Measurements from ENCODE around the gene VIT. TPM values are rescaled to one million over a fixed set of nuclear protein-coding genes. Genes with fewer than 3 reads are reported as not detected.

The VIT gene
- total and polyA plus RNA-seq, 4 donors: 0.07 to 0.17 (median 0.09) TPM; not detected in 1

- Histone ChIP-seq H3K4me1 (ENCODE audit: control insufficient read depth in 4 of 4, insufficient read depth in 4 of 4, low read length in 3 of 4) (no peaks in the 10 kb centered on the region), H3K36me3 (ENCODE audit: control insufficient read depth in 4 of 4, insufficient read depth in 3 of 4, low read depth in 1 of 4, low read length in 3 of 4) (no peaks in the 10 kb centered on the region), H3K27ac (ENCODE audit: low read depth in 1 of 2, low read length in 2 of 2) (no peak overlapping the region), H3K4me3 (ENCODE audit: low read depth in 1 of 3, low read length in 3 of 3) (no peak overlapping the region), H3K9ac (ENCODE audit: low read depth in 1 of 2, low read length in 2 of 2) (no peak overlapping the region), H3K9me3 (ENCODE audit: control insufficient read depth in 4 of 4, low read length in 3 of 4) (no peaks in the 10 kb centered on the region), H3K27me3 (ENCODE audit: control insufficient read depth in 4 of 4, insufficient read depth in 4 of 4, low read length in 3 of 4) (no peaks in the 10 kb centered on the region)
- DNase-seq (ENCODE audit: low spot score): no peak
- WGBS: 63% methylated on average over 1 of the region's 1 CpG
- TF ChIP-seq HNF4A (conservative IDR thresholded peaks at IDR 0.05) (no peak), ATF3 (IDR thresholded peaks at IDR 0.05) (no peak), MAX (IDR thresholded peaks at IDR 0.05) (no peak), HNF4G (IDR thresholded peaks at IDR 0.05) (no peak), EGR1 (IDR thresholded peaks at IDR 0.05; ENCODE audit: low read depth in 2 of 2) (no peak), FOXA2 (IDR thresholded peaks at IDR 0.05) (no peak), JUND (IDR thresholded peaks at IDR 0.05) (no peak), RAD21 (IDR thresholded peaks at IDR 0.05) (no peak), YY1 (IDR thresholded peaks at IDR 0.05) (no peak), RXRA (IDR thresholded peaks at IDR 0.05) (no peak), REST (IDR thresholded peaks at IDR 0.05) (no peak), GABPA (IDR thresholded peaks at IDR 0.05 in 1 of 2, conservative IDR thresholded peaks at IDR 0.05 in 1 of 2) (no peak), NR2F2 (IDR thresholded peaks at IDR 0.05) (no peak), SP1 (IDR thresholded peaks at IDR 0.05) (no peak)
Measured at GRCh38 chr2:36698993-36699392, 2.5 kb downstream of the VIT start.

GRCh38 chr2:36700311-36700710, 3.8 kb downstream of the VIT start:
- WGBS: 88% methylated on average over 4 of the region's 4 CpGs
- Histone ChIP-seq H3K9ac (ENCODE audit: low read depth in 1 of 2, low read length in 2 of 2) (no peak overlapping the region), H3K4me3 (ENCODE audit: low read depth in 1 of 3, low read length in 3 of 3) (no peak overlapping the region), H3K9me3 (ENCODE audit: control insufficient read depth in 4 of 4, low read length in 3 of 4) (no peaks in the 10 kb centered on the region), H3K27ac (ENCODE audit: low read depth in 1 of 2, low read length in 2 of 2) (no peak overlapping the region), H3K4me1 (ENCODE audit: control insufficient read depth in 4 of 4, insufficient read depth in 4 of 4, low read length in 3 of 4) (no peaks in the 10 kb centered on the region), H3K27me3 (ENCODE audit: control insufficient read depth in 4 of 4, insufficient read depth in 4 of 4, low read length in 3 of 4) (no peaks in the 10 kb centered on the region), H3K36me3 (ENCODE audit: control insufficient read depth in 4 of 4, insufficient read depth in 3 of 4, low read depth in 1 of 4, low read length in 3 of 4) (no peaks in the 10 kb centered on the region)
- TF ChIP-seq SP1 (IDR thresholded peaks at IDR 0.05): no peak
- TF ChIP-seq RAD21 (IDR thresholded peaks at IDR 0.05): no peak
- TF ChIP-seq MAX (IDR thresholded peaks at IDR 0.05): no peak
- no peak for TF ChIP-seq EGR1 (IDR thresholded peaks at IDR 0.05; ENCODE audit: low read depth in 2 of 2)
- no peak for TF ChIP-seq TAF1 (conservative IDR thresholded peaks at IDR 0.05)
- no peak for TF ChIP-seq RXRA (IDR thresholded peaks at IDR 0.05)
- TF ChIP-seq ZBTB33 (IDR thresholded peaks at IDR 0.05): no peak
- TF ChIP-seq YY1 (IDR thresholded peaks at IDR 0.05): no peak
- DNase-seq (ENCODE audit: low spot score): no peak

Data from liver (tissue), 9 donors.